Measurements from ENCODE around the gene PLA2G4B.

PLA2G4B gene

DNA sequence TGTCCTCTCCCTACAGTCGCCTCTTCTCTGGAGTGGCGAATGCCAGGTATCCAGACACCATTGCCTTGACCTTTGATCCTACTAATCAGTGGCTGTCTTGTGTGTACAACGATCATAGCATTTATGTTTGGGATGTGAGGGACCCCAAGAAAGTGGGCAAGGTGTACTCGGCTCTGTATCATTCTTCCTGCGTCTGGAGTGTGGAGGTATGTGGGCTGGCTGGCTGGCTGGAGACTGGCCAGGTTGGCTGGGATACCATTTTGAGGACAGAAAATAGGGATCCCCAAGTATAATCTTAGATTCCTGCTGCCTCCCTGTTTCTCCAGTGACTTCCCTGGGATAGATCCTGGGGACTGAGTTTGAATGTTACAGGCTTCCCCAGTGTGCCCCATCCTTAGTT lies 24.1 kb upstream of the PLA2G4B start:
- TF ChIP-seq, protein P1, sequence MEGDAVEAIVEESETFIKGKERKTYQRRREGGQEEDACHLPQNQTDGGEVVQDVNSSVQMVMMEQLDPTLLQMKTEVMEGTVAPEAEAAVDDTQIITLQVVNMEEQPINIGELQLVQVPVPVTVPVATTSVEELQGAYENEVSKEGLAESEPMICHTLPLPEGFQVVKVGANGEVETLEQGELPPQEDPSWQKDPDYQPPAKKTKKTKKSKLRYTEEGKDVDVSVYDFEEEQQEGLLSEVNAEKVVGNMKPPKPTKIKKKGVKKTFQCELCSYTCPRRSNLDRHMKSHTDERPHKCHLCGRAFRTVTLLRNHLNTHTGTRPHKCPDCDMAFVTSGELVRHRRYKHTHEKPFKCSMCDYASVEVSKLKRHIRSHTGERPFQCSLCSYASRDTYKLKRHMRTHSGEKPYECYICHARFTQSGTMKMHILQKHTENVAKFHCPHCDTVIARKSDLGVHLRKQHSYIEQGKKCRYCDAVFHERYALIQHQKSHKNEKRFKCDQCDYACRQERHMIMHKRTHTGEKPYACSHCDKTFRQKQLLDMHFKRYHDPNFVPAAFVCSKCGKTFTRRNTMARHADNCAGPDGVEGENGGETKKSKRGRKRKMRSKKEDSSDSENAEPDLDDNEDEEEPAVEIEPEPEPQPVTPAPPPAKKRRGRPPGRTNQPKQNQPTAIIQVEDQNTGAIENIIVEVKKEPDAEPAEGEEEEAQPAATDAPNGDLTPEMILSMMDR (IDR thresholded peaks at IDR 0.05; ENCODE audit: low read length, missing control alignments): no peak
- no peak overlapping the region for H3K4me3 ChIP-seq (replicated peaks; ENCODE audit: low read depth, low read length)
- DNase-seq (ENCODE audit: low read depth): no peak

DNA sequence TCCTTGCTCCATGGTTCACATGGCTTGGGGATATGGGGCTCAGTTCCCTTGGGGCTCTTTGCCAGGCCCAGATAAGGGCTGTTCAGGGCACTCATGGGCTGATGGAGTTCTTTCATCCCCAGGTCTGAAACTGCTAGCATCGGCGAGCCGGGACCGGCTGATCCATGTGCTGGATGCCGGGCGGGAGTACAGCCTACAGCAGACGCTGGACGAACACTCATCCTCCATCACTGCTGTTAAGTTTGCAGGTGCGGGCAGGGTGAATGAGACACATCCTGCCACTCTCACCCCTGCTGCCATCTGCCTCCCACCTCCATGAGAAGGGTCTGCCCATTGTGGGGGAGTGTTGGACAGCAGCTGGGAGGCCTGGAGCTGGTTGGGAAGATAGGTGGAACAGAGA lies 21.9 kb upstream of the PLA2G4B start:
- TF ChIP-seq, protein P1 (IDR thresholded peaks at IDR 0.05; ENCODE audit: low read length, missing control alignments): no peak
- no peak for DNase-seq (ENCODE audit: low read depth)
- H3K4me3 ChIP-seq (replicated peaks; ENCODE audit: low read depth, low read length): no peak overlapping the region

DNA sequence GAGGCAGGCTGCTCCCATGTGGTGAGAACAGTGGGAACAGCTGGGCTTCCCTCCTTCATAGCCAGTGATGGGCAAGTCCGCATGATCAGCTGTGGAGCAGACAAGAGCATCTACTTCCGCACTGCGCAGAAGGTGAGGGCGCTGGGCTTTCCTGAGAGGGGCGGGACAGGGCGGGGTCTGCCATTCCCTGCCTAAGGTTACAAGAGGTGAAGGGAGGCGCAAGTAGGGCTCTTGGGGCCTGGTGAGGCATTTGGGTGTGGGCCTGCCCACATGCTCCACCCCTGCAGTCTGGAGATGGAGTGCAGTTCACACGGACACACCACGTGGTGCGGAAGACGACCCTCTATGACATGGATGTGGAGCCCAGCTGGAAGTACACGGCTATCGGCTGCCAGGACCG lies 21.3 kb upstream of the PLA2G4B start:
- no peak overlapping the region for H3K4me3 ChIP-seq (replicated peaks; ENCODE audit: low read depth, low read length)
- TF ChIP-seq, protein P1 (IDR thresholded peaks at IDR 0.05; ENCODE audit: low read length, missing control alignments): no peak
- no peak for DNase-seq (ENCODE audit: low read depth)

DNA sequence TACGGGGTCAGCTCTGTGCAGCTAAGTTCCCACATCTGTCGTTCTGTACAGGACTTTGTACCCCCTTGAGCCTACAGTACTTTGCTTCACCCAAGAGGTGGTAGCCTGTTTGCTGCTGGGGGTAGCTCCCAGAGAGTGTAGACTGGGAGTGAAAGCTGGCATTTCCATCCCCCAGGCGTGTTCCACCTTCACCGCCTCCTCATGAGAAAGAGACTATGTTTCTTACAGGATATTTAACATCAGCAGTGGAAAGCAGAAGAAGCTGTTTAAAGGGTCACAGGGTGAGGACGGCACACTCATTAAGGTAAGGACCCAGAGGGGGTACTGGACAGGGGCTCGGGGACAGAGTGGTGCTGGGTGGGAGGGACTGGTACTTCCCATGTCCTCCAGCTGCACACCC lies 20.9 kb upstream of the PLA2G4B start:
- DNase-seq (ENCODE audit: low read depth): no peak
- TF ChIP-seq, protein P1 (IDR thresholded peaks at IDR 0.05; ENCODE audit: low read length, missing control alignments): no peak
- no peak overlapping the region for H3K4me3 ChIP-seq (replicated peaks; ENCODE audit: low read depth, low read length)

DNA sequence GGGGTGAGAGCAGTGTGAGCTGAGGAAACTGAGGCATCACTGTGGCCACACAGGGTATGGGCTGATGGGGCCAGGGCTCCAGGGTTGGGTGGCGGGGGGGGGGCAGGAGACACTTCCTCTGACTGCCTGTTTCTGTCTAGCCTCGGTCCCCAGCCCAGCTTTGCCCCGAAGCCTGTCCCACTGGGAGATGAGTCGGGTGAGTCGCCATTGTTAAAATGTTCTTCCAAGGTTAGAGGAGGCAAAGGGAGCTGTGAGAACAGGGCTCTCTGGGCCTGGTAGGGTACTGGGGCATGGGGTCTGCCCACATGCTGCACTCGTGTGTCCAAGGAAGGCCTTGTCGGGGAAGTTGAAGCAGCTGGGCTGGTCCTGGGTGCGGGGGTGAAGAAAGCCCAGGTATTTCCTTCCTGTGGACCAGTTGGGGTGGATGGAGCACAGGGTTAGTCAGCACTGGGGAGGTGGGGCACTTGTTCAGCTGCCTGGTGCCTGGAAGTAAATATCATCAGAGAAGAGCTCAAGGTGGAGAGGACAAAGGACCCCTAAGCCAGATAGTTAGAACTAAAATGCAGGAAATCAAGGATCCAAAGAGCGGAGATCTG lies 19.1 kb upstream of the PLA2G4B start:
- no peak for DNase-seq (ENCODE audit: low read depth)
- no peak overlapping the region for H3K4me3 ChIP-seq (replicated peaks; ENCODE audit: low read depth, low read length)
- TF ChIP-seq, protein P1 (IDR thresholded peaks at IDR 0.05; ENCODE audit: low read length, missing control alignments): no peak

DNA sequence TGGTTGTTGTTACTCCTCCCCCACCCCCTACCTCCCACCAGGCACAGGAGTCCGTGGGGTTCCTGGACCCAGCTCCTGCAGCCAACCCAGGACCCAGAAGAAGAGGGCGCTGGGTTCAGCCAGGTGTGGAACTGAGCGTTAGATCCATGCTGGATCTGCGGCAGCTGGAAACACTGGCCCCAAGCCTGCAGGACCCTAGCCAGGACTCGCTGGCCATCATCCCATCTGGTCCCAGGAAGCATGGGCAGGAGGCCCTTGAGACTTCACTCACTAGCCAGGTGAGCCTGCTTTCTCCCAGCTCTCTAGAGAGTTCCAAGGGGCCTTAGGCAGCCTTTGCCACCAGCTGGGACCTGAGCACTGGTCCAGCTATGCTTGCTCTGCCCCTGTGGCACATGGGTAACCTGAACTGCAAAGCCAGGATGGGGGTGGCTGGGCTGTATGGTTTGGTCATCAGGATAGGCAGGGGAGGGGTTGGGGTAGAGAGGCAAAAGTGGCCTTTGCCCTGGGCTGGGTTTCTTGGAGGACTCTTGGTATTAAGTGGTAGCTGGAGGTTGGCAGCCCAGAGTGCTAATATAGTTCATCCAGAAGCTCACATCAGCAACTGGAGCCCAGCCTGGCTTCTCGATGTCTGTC lies 17.7 kb upstream of the PLA2G4B start:
- TF ChIP-seq, protein P1 (IDR thresholded peaks at IDR 0.05; ENCODE audit: low read length, missing control alignments): no peak
- no peak overlapping the region for H3K4me3 ChIP-seq (replicated peaks; ENCODE audit: low read depth, low read length)
- no peak for DNase-seq (ENCODE audit: low read depth)

DNA sequence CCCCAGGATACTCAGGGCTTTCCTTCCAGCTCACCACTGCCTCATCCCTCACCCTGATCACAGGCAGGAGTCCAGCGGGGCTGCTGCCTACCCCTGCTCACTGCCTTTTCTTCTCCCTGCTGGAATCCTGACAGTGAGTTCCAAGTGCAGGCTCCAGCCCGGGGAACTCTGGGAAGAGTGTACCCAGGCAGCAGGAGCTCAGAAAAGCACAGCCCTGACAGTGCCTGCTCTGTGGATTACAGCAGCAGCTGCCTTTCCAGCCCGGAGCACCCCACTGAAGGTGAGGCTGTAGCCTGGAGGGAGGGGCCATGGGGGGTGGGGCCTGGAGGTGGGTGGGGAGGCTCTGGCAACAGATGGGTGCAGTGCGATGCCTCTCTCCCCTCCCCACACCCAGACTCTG lies 16.8 kb upstream of the PLA2G4B start:
- H3K4me3 ChIP-seq (replicated peaks; ENCODE audit: low read depth, low read length): no peak overlapping the region
- no peak for DNase-seq (ENCODE audit: low read depth)
- TF ChIP-seq, protein P1 (IDR thresholded peaks at IDR 0.05; ENCODE audit: low read length, missing control alignments): no peak

All from fibroblast of pulmonary artery (primary cell).